Measurements from ENCODE around the gene TYROBP.

TYROBP gene

GRCh38 chr19:35860818-35861639 lies 47.1 kb downstream of the TYROBP start:
- Histone ChIP-seq H3K36me3 (ENCODE audit: insufficient read depth, low read length) (no peaks in the 10 kb centered on the region), H3K79me2 (ENCODE audit: insufficient read depth, low read length) (no peaks in the 10 kb centered on the region), H3K27ac (ENCODE audit: low read length) (no peak overlapping the region), H2AFZ (ENCODE audit: low read depth, low read length) (no peak overlapping the region), H3K27me3 (ENCODE audit: insufficient read depth, low read length, poor library complexity) (peaks cover 2% of the 10 kb centered on the region), H3K9me3 (ENCODE audit: insufficient read depth, low read length, severe bottlenecking) (no peaks in the 10 kb centered on the region), H4K20me1 (ENCODE audit: insufficient read depth, low read length) (no peaks in the 10 kb centered on the region), H3K4me1 (ENCODE audit: insufficient read depth, low read length) (peaks cover 15% of the 10 kb centered on the region), H3K9ac (ENCODE audit: low read depth, low read length) (no peak overlapping the region), H3K4me3 (ENCODE audit: low read depth in 1 of 2, low read length in 2 of 2) (no peak overlapping the region), H3K4me2 (ENCODE audit: insufficient read depth, low read length) (no peak overlapping the region)
- ATAC-seq (ENCODE audit: insufficient read depth, low read depth) (no peak), DNase-seq (no peak)
- TF ChIP-seq CTCF (IDR thresholded peaks at IDR 0.05; ENCODE audit: borderline replicate concordance, extremely low read depth, low read length, poor library complexity, severe bottlenecking) (no peak), EZH2 (IDR thresholded peaks at IDR 0.05; ENCODE audit: borderline replicate concordance, low read depth, low read length, severe bottlenecking) (no peak)

GRCh38 chr19:35860436-35860817 lies 47.7 kb downstream of the TYROBP start:
- Histone ChIP-seq H3K9me3 (ENCODE audit: insufficient read depth, low read length, severe bottlenecking) (no peaks in the 10 kb centered on the region), H3K27ac (ENCODE audit: low read length) (no peak overlapping the region), H3K4me3 (ENCODE audit: low read depth in 1 of 2, low read length in 2 of 2) (no peak overlapping the region), H3K79me2 (ENCODE audit: insufficient read depth, low read length) (no peaks in the 10 kb centered on the region), H3K4me2 (ENCODE audit: insufficient read depth, low read length) (no peak overlapping the region), H3K4me1 (ENCODE audit: insufficient read depth, low read length) (peaks cover 21% of the 10 kb centered on the region), H3K9ac (ENCODE audit: low read depth, low read length) (no peak overlapping the region), H3K27me3 (ENCODE audit: insufficient read depth, low read length, poor library complexity) (peaks cover 8% of the 10 kb centered on the region), H3K36me3 (ENCODE audit: insufficient read depth, low read length) (no peaks in the 10 kb centered on the region), H4K20me1 (ENCODE audit: insufficient read depth, low read length) (no peaks in the 10 kb centered on the region), H2AFZ (ENCODE audit: low read depth, low read length) (no peak overlapping the region)
- DNase-seq (no peak), ATAC-seq (ENCODE audit: insufficient read depth, low read depth) (no peak)
- TF ChIP-seq EZH2 (IDR thresholded peaks at IDR 0.05; ENCODE audit: borderline replicate concordance, low read depth, low read length, severe bottlenecking) (no peak), CTCF (IDR thresholded peaks at IDR 0.05; ENCODE audit: borderline replicate concordance, extremely low read depth, low read length, poor library complexity, severe bottlenecking) (no peak)

- ATAC-seq (ENCODE audit: insufficient read depth, low read depth), result no peak
- H3K4me2 ChIP-seq (ENCODE audit: insufficient read depth, low read length), result no peak overlapping the region
- no peak overlapping the region for H3K9ac ChIP-seq (ENCODE audit: low read depth, low read length)
- H3K36me3 ChIP-seq (ENCODE audit: insufficient read depth, low read length), result no peaks in the 10 kb centered on the region
- no peaks in the 10 kb centered on the region for H4K20me1 ChIP-seq (ENCODE audit: insufficient read depth, low read length)
- no peak for DNase-seq
- H3K79me2 ChIP-seq (ENCODE audit: insufficient read depth, low read length), result no peaks in the 10 kb centered on the region
- no peak for TF ChIP-seq CTCF (IDR thresholded peaks at IDR 0.05; ENCODE audit: borderline replicate concordance, extremely low read depth, low read length, poor library complexity, severe bottlenecking)
- TF ChIP-seq EZH2 (IDR thresholded peaks at IDR 0.05; ENCODE audit: borderline replicate concordance, low read depth, low read length, severe bottlenecking), result no peak
- no peak overlapping the region for H2AFZ ChIP-seq (ENCODE audit: low read depth, low read length)
- H3K27me3 ChIP-seq (ENCODE audit: insufficient read depth, low read length, poor library complexity), result peaks cover 12% of the 10 kb centered on the region
- H3K9me3 ChIP-seq (ENCODE audit: insufficient read depth, low read length, severe bottlenecking), result no peaks in the 10 kb centered on the region
- H3K4me1 ChIP-seq (ENCODE audit: insufficient read depth, low read length), result peaks cover 21% of the 10 kb centered on the region
- no peak overlapping the region for H3K4me3 ChIP-seq (ENCODE audit: low read depth in 1 of 2, low read length in 2 of 2)
- no peak overlapping the region for H3K27ac ChIP-seq (ENCODE audit: low read length)
Observed at GRCh38 chr19:35859414-35859813, 48.7 kb downstream of the TYROBP start.
